ENCODE results near the gene RAB5A. TPM values are rescaled to one million over a fixed set of nuclear protein-coding genes. Genes with fewer than 3 reads are reported as not detected.
"Not testable (repeated sequence)": the region's sequence is repeated elsewhere in the genome, so short reads cannot be mapped to it uniquely, and the experiment has no call there.

The RAB5A gene
- total and polyA plus RNA-seq, 4 donors = 36.8 to 91.1 (median 48.2) TPM

- Histone ChIP-seq H3K4me3 (no peak overlapping the region), H3K9me3 (ENCODE audit: control insufficient read depth in 4 of 4, insufficient read depth in 3 of 4, low read length in 3 of 4) (no peaks in the 10 kb centered on the region), H3K9ac (ENCODE audit: insufficient read depth in 1 of 2, low read length in 2 of 2) (no peak overlapping the region), H3K27me3 (ENCODE audit: control insufficient read depth in 3 of 3, insufficient read depth in 3 of 3, low read length in 2 of 3) (no peaks in the 10 kb centered on the region), H3K4me1 (ENCODE audit: control insufficient read depth in 5 of 5, insufficient read depth in 5 of 5, low read length in 5 of 5) (peaks cover 0 to 2% (median 0%) of the 10 kb centered on the region in 5 donors), H3K27ac (ENCODE audit: low read depth in 1 of 2, low read length in 1 of 2) (no peak overlapping the region), H3K36me3 (ENCODE audit: control insufficient read depth in 4 of 4, insufficient read depth in 4 of 4, low read length in 4 of 4) (no peaks in the 10 kb centered on the region)
- no peak for TF ChIP-seq CTCF (IDR thresholded peaks at IDR 0.05; ENCODE audit: control extremely low read depth, extremely low read depth)
- DNase-seq (no peak), ATAC-seq (ENCODE audit: insufficient read depth, low FRiP score) (no peak)
- WGBS, 2 donors = 79 to 91% methylated on average over 7 of the region's 7 CpGs
Measured at GRCh38 chr3:20028905-20029331, 82.0 kb downstream of the RAB5A start.

DNA sequence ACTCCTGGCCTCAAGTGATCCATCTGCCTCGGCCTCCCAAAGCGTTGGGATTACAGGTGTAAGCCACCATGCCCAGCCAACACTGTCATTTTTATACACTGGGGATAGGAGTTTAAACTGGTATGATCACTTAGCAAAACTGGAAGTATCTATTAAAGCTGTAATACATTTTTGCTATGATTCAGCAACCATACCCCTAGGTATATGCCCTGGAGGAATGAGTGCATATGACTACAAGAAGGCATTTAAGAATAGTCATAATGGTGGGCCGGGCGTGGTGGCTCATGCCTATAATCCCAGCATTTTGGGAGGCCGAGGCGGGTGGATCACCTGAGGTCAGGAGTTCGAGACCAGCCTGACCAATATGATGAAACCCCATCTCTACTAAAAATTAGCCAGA, 85.0 kb downstream of the RAB5A start:
- not testable (repeated sequence) for DNase-seq; H3K4me3 ChIP-seq; ATAC-seq (ENCODE audit: insufficient read depth, low FRiP score); H3K9ac ChIP-seq (ENCODE audit: insufficient read depth in 1 of 2, low read length in 2 of 2); H3K36me3 ChIP-seq (ENCODE audit: control insufficient read depth in 4 of 4, insufficient read depth in 4 of 4, low read length in 4 of 4); H3K4me1 ChIP-seq (ENCODE audit: control insufficient read depth in 5 of 5, insufficient read depth in 5 of 5, low read length in 5 of 5); H3K27me3 ChIP-seq (ENCODE audit: control insufficient read depth in 3 of 3, insufficient read depth in 3 of 3, low read length in 2 of 3); H3K27ac ChIP-seq (ENCODE audit: low read depth in 1 of 2, low read length in 1 of 2); H3K9me3 ChIP-seq (ENCODE audit: control insufficient read depth in 4 of 4, insufficient read depth in 3 of 4, low read length in 3 of 4)
- 98 to 99% methylated on average over 7 of the region's 7 CpGs for WGBS, 2 donors

Small RNAs within 50 kb of the gene (small RNA-seq; reads per million reads assigned to genes)
- not detected for gene RNU4-85P (ENCODE audit: low replicate concordance)
- gene RPL39P18 (ENCODE audit: low replicate concordance) = not detected

Other genes starting within 250 kb of the RAB5A start
- gene EFHB, start 12.9 kb upstream of the RAB5A start, total RNA-seq = 10 to 100 TPM in 1 of 2 donors, 1 to 10 TPM in 1; 6.0 to 12.5 TPM
- gene EFHB, start 12.9 kb upstream of the RAB5A start, polyA plus RNA-seq = 1 to 10 TPM; 1.4 to 2.2 TPM
- not detected for gene PP2D1, start 65.2 kb downstream of the RAB5A start, total RNA-seq
- not detected for gene PP2D1, start 65.2 kb downstream of the RAB5A start, polyA plus RNA-seq
- 10 to 100 TPM; 22.5 to 42.6 TPM for gene KAT2B, start 93.3 kb downstream of the RAB5A start, total RNA-seq
- 10 to 100 TPM in 1 of 2 donors, 1 to 10 TPM in 1; 9.3 to 12.0 TPM for gene KAT2B, start 93.3 kb downstream of the RAB5A start, polyA plus RNA-seq
- gene SGO1, start 239.1 kb downstream of the RAB5A start, total RNA-seq = 1 to 10 TPM in 1 of 2 donors, under 1 TPM in 1; 0.98 to 1.0 TPM
- gene SGO1, start 239.1 kb downstream of the RAB5A start, polyA plus RNA-seq = under 1 TPM; 0.44 to 0.67 TPM